ENCODE results near the gene SMKR1. TPM values are rescaled to one million over a fixed set of nuclear protein-coding genes. Genes with fewer than 3 reads are reported as not detected.

The SMKR1 gene
- total RNA-seq, 1 donor from 2014 or later = not detected

DNA sequence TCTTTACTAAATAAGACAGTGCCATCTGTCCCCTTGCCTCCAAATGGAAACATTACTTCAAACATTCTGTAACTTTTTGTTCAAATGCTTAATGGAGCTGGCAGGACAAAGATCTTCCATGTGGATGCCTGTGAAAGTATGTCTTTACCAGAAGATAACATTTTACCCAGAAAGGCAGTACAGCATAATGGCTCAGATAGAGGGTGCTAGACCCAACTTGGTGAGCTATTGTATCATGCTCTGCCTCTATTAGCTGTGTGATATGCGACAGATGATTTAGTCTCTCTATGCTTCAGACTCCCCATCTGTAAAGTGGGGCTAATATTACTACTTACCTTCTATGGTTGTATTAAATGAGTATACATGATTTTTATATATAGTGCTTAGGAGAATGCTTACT, 8.8 kb upstream of the SMKR1 start:
- H3K27ac Mint-ChIP-seq (ENCODE audit: unreplicated experiment) = peak overlapping the region; percentile 54
- H3K4me1 Mint-ChIP-seq (ENCODE audit: unreplicated experiment) = peaks cover 7% of the 10 kb centered on the region
- H3K9me3 Mint-ChIP-seq (ENCODE audit: unreplicated experiment) = no peaks in the 10 kb centered on the region
- no peak for DNase-seq (ENCODE audit: low spot score)
- TF ChIP-seq, protein P1, sequence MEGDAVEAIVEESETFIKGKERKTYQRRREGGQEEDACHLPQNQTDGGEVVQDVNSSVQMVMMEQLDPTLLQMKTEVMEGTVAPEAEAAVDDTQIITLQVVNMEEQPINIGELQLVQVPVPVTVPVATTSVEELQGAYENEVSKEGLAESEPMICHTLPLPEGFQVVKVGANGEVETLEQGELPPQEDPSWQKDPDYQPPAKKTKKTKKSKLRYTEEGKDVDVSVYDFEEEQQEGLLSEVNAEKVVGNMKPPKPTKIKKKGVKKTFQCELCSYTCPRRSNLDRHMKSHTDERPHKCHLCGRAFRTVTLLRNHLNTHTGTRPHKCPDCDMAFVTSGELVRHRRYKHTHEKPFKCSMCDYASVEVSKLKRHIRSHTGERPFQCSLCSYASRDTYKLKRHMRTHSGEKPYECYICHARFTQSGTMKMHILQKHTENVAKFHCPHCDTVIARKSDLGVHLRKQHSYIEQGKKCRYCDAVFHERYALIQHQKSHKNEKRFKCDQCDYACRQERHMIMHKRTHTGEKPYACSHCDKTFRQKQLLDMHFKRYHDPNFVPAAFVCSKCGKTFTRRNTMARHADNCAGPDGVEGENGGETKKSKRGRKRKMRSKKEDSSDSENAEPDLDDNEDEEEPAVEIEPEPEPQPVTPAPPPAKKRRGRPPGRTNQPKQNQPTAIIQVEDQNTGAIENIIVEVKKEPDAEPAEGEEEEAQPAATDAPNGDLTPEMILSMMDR (IDR thresholded peaks at IDR 0.05; ENCODE audit: unreplicated experiment) = no peak
- H3K27me3 Mint-ChIP-seq (ENCODE audit: unreplicated experiment) = peaks cover 2% of the 10 kb centered on the region
- H3K36me3 Mint-ChIP-seq (ENCODE audit: low read depth, unreplicated experiment) = no peaks in the 10 kb centered on the region
- no peak overlapping the region for H3K4me3 Mint-ChIP-seq (ENCODE audit: unreplicated experiment)

DNA sequence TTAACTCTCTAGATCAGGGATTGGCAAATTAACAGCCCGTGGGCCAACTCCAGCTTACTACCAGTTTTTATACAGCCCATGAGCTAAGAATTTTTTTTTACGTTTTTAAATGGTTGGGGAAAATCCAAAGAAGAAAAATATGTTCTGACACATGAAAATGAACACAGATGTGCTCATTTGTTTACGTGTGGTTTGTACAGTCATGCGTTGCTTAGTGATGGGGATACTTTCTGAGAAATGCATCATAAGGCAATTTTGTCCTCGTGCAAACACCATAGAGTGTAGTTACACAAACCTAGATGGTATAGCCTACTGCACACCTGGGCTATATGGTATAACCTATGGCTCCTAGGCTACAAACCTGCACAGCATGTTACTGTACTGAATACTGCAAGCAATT, 8.3 kb upstream of the SMKR1 start:
- H3K27me3 Mint-ChIP-seq (ENCODE audit: unreplicated experiment) = peaks cover 2% of the 10 kb centered on the region
- no peaks in the 10 kb centered on the region for H3K36me3 Mint-ChIP-seq (ENCODE audit: low read depth, unreplicated experiment)
- TF ChIP-seq, protein P1 (IDR thresholded peaks at IDR 0.05; ENCODE audit: unreplicated experiment) = no peak
- H3K27ac Mint-ChIP-seq (ENCODE audit: unreplicated experiment) = no peak overlapping the region
- no peak overlapping the region for H3K4me3 Mint-ChIP-seq (ENCODE audit: unreplicated experiment)
- DNase-seq (ENCODE audit: low spot score) = no peak
- no peaks in the 10 kb centered on the region for H3K9me3 Mint-ChIP-seq (ENCODE audit: unreplicated experiment)
- peaks cover 7% of the 10 kb centered on the region for H3K4me1 Mint-ChIP-seq (ENCODE audit: unreplicated experiment)

GRCh38 chr7:129495987-129496386, 6.3 kb upstream of the SMKR1 start:
- no peak overlapping the region for H3K27ac Mint-ChIP-seq (ENCODE audit: unreplicated experiment)
- no peak for DNase-seq (ENCODE audit: low spot score)
- H3K27me3 Mint-ChIP-seq (ENCODE audit: unreplicated experiment) = peaks cover 6% of the 10 kb centered on the region
- H3K36me3 Mint-ChIP-seq (ENCODE audit: low read depth, unreplicated experiment) = no peaks in the 10 kb centered on the region
- TF ChIP-seq, protein P1 (IDR thresholded peaks at IDR 0.05; ENCODE audit: unreplicated experiment) = no peak
- no peak overlapping the region for H3K4me3 Mint-ChIP-seq (ENCODE audit: unreplicated experiment)
- peaks cover 7% of the 10 kb centered on the region for H3K4me1 Mint-ChIP-seq (ENCODE audit: unreplicated experiment)
- no peaks in the 10 kb centered on the region for H3K9me3 Mint-ChIP-seq (ENCODE audit: unreplicated experiment)

DNA sequence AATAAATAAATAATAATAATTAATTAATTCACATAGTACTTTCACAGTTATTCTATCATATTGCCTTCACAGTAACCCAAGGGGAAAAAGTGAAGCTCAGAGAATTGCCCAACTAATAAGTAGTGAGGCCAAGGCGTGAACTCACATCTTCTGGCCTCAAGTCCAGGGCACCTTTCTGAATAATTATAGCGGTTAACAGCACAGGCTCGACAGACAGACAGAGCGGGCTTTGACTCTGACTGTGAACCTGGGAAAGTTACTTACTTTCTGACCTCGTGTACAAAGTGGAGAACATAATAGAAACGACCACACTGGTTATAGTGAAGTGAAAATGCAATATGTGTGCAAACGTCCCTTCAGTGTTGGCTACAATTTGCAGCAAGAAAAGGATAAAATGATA, 5.7 kb upstream of the SMKR1 start:
- H3K9me3 Mint-ChIP-seq (ENCODE audit: unreplicated experiment) = no peaks in the 10 kb centered on the region
- H3K27me3 Mint-ChIP-seq (ENCODE audit: unreplicated experiment) = peaks cover 8% of the 10 kb centered on the region
- H3K4me3 Mint-ChIP-seq (ENCODE audit: unreplicated experiment) = no peak overlapping the region
- peaks cover 7% of the 10 kb centered on the region for H3K4me1 Mint-ChIP-seq (ENCODE audit: unreplicated experiment)
- no peak overlapping the region for H3K27ac Mint-ChIP-seq (ENCODE audit: unreplicated experiment)
- no peaks in the 10 kb centered on the region for H3K36me3 Mint-ChIP-seq (ENCODE audit: low read depth, unreplicated experiment)
- TF ChIP-seq, protein P1 (IDR thresholded peaks at IDR 0.05; ENCODE audit: unreplicated experiment) = no peak
- no peak for DNase-seq (ENCODE audit: low spot score)

- Mint-ChIP-seq H3K9me3 (ENCODE audit: unreplicated experiment) (no peaks in the 10 kb centered on the region), H3K27me3 (ENCODE audit: unreplicated experiment) (peaks cover 10% of the 10 kb centered on the region), H3K36me3 (ENCODE audit: low read depth, unreplicated experiment) (no peaks in the 10 kb centered on the region), H3K4me3 (ENCODE audit: unreplicated experiment) (no peak overlapping the region), H3K4me1 (ENCODE audit: unreplicated experiment) (peaks cover 9% of the 10 kb centered on the region), H3K27ac (ENCODE audit: unreplicated experiment) (no peak overlapping the region)
- TF ChIP-seq, protein P1 (IDR thresholded peaks at IDR 0.05; ENCODE audit: unreplicated experiment) = no peak
- DNase-seq (ENCODE audit: low spot score) = no peak
These were observed 5.2 kb upstream of the SMKR1 start for GRCh38 chr7:129497156-129497555.
